ENCODE measurements around the gene EPHA8.

The EPHA8 gene

GRCh38 chr1:22562584-22563583 lies at the start of gene EPHA8:
TSS of gene EPHA8 (plus strand) at chr1:22563489. CDS start at chr1:22563636, 147 bp downstream.
- no peak for DNase-seq (ENCODE audit: low read depth in 3 of 3)

GRCh38 chr1:22516906-22517571 lies 46.2 kb upstream of the EPHA8 start:
- DNase-seq (ENCODE audit: low read depth in 3 of 3) = no peak

GRCh38 chr1:22517956-22518355 lies 45.3 kb upstream of the EPHA8 start:
- no peak for DNase-seq (ENCODE audit: low read depth in 3 of 3)

GRCh38 chr1:22518379-22518778 lies 44.9 kb upstream of the EPHA8 start:
- DNase-seq (ENCODE audit: low read depth in 3 of 3) = no peak

GRCh38 chr1:22520871-22521270 lies 42.4 kb upstream of the EPHA8 start:
- DNase-seq (ENCODE audit: low read depth in 3 of 3) = no peak

- DNase-seq (ENCODE audit: low read depth in 3 of 3) = no peak
Measured at GRCh38 chr1:22521692-22522091, 41.6 kb upstream of the EPHA8 start.

GRCh38 chr1:22522221-22522743 lies 41.0 kb upstream of the EPHA8 start:
- DNase-seq (ENCODE audit: low read depth in 3 of 3) = no peak

- no peak for DNase-seq (ENCODE audit: low read depth in 3 of 3)
Measured at GRCh38 chr1:22524481-22524880, 38.8 kb upstream of the EPHA8 start.

GRCh38 chr1:22525211-22525610 lies 38.1 kb upstream of the EPHA8 start:
- no peak for DNase-seq (ENCODE audit: low read depth in 3 of 3)

- no peak for DNase-seq (ENCODE audit: low read depth in 3 of 3)
Measured at GRCh38 chr1:22525646-22526045, 37.6 kb upstream of the EPHA8 start.

GRCh38 chr1:22526098-22526497 lies 37.2 kb upstream of the EPHA8 start:
- no peak for DNase-seq (ENCODE audit: low read depth in 3 of 3)

GRCh38 chr1:22526677-22527076 lies 36.6 kb upstream of the EPHA8 start:
- DNase-seq (ENCODE audit: low read depth in 3 of 3) = no peak

GRCh38 chr1:22527122-22527521 lies 36.2 kb upstream of the EPHA8 start:
- no peak for DNase-seq (ENCODE audit: low read depth in 3 of 3)

- DNase-seq (ENCODE audit: low read depth in 3 of 3) = no peak
Measured at GRCh38 chr1:22527555-22528296, 35.6 kb upstream of the EPHA8 start.

GRCh38 chr1:22528451-22528850 lies 34.8 kb upstream of the EPHA8 start:
- DNase-seq (ENCODE audit: low read depth in 3 of 3) = no peak

GRCh38 chr1:22529901-22530621 lies 33.2 kb upstream of the EPHA8 start:
- no peak for DNase-seq (ENCODE audit: low read depth in 3 of 3)

GRCh38 chr1:22530715-22531114 lies 32.6 kb upstream of the EPHA8 start:
- DNase-seq (ENCODE audit: low read depth in 3 of 3) = no peak

GRCh38 chr1:22531251-22531650 lies 32.0 kb upstream of the EPHA8 start:
- DNase-seq (ENCODE audit: low read depth in 3 of 3) = no peak

GRCh38 chr1:22533244-22533895 lies 29.9 kb upstream of the EPHA8 start:
- no peak for DNase-seq (ENCODE audit: low read depth in 3 of 3)

GRCh38 chr1:22534951-22535350 lies 28.3 kb upstream of the EPHA8 start:
- DNase-seq (ENCODE audit: low read depth in 3 of 3) = no peak

GRCh38 chr1:22535399-22535798 lies 27.9 kb upstream of the EPHA8 start:
- no peak for DNase-seq (ENCODE audit: low read depth in 3 of 3)
